ENCODE data around the gene LCLAT1.
"Not testable (repeated sequence)": the region's sequence is repeated elsewhere in the genome, so short reads cannot be mapped to it uniquely, and the experiment has no call there.

The LCLAT1 gene

DNA sequence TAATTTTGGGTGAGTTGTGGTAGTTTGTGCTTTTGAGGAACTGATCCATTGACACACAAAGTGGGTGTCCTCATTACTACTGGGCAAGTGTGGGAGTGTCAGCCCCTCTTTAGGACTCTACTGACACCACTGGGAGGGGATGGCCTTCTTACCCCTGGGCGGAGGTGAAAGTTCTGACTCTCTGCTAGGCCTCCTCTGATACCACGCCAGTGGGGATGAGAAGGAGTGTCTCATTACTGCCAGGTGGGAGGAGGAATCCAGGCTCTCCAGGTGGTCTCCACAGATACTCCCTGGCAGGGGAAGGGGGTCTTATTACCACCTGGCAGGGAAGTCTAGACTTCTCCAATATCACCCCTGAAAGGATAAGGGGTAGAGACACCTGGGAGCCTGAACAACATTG lies 9.1 kb downstream of the LCLAT1 start:
- DNase-seq = no peak

DNA sequence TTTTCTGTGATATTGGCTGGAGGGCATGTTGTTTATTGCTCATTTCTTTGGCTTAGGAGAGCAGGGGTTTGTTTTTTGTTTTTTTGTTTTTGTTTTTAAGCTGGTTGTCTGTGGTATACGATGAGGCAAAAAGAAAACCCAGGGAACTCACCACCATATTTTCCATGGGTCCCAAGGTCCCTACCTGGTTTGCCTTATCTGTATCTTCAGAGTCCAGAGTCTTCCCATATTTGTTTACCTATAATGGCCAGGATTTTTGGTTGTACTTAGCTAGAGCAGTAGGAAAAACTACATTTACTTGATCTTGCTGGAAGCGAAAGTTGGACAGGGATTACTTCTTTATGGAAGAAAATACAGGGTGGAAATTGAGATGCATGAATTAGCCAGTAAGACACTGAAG lies 9.5 kb downstream of the LCLAT1 start:
- DNase-seq = no peak

DNA sequence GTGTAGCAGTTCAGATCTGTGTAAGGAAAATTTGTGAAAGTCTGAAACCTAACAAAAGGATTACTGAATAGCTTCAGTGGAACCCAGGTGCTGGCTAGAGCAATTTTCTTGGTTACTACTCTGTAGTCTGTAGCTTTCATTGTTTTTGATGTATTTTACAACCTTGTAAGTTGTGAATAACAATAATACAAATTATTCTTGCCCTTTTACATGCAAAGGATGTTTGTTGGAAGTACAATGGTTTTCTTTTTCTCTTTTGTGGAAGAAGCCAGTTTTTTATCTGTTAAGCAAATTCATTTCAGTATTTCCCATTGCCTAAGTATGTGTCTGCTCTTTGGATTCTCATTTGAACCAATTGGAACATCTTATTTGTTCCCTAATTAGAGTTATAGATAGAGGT lies 10.2 kb downstream of the LCLAT1 start:
- DNase-seq = no peak

DNA sequence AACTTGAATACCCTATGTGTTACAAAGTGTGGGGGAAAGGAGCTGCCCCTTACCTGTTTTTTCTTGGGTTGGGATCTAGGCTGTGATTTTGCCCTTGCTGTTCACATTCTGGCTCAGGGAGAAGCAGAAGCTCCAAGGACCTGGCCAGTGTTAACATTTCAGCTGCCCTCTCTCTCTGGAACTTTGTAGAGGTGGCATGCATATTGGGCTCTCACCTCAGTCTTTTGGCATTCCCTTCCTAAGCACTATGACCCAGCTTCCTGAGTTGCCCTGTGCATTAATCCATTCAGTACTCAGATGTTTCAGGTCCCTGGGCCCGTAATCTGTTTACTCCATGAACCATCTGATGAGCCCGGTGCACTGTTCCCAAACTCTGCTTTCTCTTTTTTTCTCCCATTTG lies 12.1 kb downstream of the LCLAT1 start:
- no peak for DNase-seq

DNA sequence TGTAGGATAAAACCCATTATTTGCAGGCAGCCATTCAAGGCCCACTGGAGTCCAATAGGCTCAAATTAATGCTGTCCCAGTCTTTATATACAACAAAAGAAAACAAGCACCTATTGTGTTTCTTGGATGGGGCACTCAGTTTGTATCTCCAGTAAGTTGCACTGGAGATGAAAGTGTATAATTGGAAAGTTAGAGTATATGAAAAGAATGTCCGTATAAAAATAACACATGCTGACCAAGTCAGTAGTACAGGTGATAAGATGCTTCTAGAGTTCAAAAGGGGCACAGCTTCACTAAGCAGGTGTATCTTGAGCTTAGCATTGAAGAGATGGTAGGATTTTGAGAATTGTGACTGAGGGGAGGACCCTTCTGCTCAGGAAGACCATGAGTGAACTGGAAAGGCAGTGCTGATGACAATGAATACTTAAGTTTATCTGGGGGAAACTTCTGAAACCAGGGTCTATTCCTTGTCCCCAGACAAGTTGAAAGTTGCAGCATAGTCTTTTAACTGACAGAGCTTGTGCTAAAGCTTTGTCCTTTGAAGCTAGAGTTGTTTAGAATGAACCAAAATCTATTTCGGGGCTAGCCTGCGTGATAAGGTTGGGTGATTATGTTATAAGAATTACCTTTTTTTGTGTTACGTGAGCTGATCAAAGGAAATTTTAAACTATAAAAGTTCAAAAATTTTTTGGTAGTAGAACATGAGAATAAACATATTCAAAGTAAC lies 15.2 kb downstream of the LCLAT1 start:
- no peak for DNase-seq

DNA sequence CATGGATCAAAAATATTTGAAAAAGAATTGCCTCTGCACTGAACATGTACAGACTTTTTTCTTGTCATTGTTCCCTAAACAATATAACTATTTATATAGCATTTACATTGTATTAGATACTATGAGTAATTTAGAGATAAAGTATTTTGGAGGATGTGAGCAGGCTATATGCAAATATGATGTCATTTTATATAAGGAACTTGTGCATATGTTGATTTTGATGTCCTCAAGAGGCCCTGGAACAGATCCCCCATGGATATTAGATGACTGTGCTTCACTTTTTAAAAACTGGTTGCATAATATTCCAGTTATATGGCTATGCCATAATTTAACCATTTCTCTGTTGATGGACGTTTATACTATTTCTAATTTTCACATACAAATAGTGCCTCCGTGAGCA lies 16.5 kb downstream of the LCLAT1 start:
- DNase-seq = no peak

DNA sequence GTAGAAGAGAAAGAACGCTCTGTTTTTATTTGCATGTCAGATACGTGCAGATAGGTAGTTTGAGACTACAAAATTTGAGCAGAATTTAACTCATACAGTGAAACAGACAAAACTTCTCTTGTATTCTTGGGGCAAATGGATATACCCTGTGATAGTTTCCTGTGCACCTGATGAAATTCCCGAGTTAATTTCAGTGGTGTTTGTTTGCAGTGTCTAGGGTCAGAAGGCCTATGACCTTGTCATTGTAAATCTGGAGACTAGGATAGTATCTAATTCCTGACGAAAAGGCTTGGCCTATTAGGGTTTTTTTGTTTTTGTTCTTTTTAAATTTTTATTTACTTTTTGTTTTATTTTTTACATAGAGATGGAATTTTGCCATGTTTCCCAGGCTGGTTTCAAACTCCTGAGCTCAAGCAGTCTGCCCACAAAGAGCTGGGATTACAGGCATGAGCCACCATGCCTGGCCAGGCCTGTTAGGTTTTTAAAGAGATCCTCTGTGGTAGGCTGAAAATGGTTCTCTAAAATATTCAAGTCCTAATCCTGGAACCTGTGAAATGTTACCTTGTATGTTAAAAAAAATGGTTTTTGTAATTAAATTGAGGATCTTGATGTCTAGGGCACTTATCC lies 17.6 kb downstream of the LCLAT1 start:
- no peak for DNase-seq

DNA sequence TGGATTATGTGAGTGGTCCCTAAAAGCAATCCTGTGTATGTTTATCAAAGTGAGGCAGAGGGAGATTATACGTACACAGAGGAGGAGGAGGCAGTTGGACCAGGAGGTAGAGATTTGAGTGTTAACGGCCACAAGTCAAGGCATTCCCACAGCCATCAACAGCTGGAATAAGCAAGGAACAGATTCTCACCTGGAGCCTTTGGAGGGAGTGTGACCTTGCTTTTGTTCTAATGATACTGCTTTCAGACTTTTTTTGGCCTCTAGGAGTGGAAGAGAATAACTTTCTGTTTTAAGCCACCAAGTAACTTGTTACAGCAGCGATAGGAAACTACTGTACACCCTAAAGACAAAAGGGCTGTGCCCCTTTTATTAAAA lies 18.1 kb downstream of the LCLAT1 start:
- no peak for DNase-seq

DNA sequence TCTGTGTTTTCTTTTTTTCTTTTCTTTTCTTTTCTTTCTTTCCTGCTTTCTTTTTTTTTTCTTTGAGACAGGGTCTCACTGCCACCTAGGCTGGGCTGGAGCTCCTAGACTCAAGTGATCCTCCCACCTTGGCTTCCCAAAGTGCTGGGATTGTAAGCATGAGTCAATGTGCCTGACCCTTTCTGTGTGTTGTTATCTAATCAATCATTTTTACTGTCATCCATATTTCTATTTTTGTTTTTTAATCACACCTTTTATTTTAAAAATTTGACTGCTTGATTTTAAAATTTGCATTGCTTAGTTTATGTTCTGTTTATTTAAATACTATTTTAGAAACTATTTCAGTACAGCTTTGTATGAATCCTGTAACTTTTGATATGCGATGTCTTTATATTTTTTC lies 19.2 kb downstream of the LCLAT1 start:
- no peak for DNase-seq

DNA sequence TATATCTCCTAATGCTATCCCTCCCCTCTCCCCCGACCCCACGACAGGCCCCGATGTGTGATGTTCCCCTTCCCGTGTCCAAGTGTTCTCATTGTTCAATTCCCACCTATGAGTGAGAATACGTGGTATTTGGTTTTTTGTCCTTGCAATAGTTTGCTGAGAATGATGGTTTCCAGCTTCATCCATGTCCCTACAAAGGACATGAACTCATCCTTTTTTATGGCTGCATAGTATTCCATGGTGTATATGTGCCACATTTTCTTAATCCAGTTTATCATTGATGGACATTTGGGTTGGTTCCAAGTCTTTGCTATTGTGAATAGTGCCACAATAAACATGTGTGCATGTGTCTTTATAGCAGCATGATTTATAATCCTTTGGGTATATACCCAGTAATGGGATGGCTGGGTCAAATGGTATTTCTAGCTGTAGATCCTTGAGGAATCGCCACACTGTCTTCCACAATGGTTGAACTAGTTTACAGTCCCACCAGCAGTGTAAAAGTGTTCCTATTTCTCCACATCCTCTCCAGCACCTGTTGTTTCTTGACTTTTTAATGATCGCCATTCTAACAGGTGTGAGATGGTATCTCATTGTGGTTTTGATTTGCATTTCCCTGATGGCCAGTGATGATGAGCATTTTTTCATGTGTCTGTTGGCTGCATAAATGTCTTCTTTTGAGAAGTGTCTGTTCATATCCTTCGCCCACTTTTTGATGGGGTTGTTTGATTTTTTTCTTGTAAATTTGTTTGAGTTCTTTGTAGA lies 20.2 kb downstream of the LCLAT1 start:
- DNase-seq = not testable (repeated sequence)

DNA sequence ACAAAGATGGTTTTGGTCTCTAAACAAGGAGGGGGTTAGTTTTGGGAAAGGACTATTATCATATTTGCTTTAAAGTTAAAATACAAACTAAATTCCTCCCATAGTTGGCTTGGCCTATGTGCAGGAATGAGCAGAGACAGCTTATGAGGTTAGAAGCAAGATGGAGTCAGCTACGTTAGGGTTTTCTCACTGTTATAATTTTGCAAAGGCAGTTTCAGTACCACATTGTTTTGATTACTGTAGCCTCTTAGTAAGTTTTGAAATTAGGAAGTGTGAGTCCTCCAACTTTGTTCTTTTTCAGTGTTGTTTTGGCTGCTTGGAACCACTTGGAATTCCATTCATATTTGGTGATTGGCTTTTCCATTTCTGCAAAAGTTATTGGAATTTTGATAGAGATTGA lies 23.4 kb downstream of the LCLAT1 start:
- DNase-seq = no peak

DNA sequence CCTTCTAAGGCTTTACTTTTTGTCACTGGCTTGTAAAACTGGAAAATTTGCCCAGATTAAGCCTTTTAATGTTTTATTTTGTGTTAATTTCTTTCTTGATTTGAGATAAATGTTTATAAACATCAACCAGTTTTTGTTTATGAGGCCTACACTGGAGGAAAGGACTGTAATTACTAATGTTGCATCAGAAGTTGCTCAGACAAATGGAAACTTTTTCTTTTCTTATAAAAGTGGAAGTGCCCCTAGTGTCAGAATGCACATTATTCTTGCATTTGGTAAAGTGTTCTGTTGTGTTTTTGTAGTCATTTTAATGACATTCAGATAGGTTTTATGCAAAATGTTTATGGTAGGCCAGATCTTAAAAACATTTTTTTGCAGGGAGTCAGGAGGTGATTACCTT lies 25.3 kb downstream of the LCLAT1 start:
- DNase-seq = no peak

DNA sequence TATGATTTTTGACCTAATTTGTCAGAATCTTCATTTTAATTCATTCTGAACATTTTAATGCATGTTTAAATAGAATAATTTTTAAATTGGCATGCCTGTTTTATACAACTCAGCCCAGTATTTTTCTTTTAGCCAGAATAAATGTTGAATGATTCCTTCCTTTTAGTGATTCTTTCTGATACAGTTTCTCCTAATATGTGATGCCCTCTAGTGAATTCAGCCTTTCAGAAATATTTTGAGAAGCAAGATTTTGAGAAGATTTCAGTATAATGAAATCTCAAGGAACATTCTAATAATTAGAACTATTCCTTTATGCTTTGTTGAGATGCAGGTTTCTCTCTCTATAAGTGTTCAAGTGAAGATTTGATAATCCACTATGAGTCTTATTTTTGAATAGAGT lies 28.5 kb downstream of the LCLAT1 start:
- DNase-seq = no peak

DNA sequence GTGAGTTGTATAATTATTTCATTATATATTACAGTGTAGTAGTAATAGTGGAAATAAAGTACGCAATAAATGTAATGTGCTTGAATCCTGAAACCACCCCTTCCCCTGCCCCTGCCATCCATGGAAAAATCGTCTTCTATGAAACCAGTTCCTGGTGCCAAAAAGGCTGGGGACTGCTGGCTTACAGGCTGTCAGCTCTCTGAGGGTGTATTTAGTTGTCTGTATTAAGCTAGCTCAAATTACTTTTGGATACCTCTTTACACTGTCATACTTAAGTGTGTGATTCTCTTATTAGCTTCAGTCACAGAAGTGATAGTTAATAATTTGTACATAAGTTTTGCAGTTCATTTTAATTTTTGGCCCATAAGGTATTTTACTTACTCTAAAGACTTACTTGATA lies 29.6 kb downstream of the LCLAT1 start:
- no peak for DNase-seq

DNA sequence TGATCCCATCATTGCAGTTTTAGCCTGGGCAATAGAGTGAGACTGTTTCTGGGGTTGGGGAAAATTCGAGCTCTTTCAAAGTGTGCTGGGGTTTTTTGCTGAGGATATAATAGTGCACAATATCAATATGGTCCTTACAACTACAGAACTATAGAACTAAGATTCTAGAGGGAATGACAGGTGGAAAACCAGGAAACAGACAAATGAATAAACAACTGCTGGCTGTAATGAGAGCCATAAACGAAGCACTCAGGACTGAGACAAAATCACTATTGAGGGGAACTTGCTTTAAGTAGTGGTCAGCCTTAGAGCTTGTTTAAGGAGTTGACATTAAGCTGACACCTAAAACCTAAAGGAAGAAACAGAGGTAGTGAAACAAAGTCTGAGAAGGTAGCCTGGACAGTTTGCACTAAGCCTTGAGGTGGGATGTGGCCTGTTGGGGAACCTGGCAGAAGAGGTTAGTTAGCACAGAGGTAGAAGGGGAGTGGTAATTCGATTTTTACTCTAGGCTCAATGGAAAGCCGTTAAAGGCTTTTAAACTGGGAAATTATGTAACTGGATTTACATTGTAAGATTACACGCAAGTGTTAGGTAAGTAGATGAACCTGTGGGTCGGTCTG lies 33.8 kb downstream of the LCLAT1 start:
- no peak for DNase-seq

DNA sequence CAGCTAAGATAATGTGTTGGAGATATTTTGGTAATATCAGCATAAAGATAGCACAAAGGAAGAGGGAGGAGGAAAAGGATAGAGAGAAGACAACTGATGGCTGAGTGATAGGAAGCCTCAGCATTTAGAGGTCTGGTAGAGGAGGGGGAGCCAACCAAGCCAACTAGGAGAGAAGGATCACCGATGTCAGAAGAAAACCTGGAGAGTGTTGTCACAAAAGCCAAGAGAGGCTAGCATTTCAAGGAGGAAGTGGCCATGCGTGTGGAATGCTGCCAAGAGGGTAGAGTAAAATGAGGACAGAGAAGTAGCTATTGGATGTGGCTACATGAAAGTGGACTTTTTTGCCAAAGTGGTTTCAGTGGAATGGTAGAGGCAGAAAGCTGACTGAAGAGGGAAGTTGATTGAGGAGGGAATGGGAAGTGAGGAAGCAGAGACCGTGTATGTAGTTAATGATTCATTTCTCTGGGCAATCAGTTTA lies 34.3 kb downstream of the LCLAT1 start:
- no peak for DNase-seq

DNA sequence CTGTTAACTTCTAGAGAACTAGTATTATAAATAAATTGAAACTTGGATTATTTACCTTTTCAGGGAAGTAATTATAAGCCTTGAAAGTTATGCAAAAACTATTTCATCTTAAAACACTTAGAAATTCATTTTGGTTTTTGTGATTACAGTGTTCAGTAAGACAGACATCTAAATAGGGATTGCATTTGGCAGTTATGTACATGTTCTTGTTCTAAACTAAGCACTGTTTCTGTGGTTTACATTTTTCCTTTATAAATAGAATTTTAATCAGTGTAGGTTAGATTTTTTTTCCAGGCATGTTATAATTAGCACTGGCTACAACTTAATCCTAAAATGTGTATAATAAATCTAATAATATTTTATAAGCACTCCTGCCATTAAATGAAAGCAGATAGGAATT lies 35.0 kb downstream of the LCLAT1 start:
- DNase-seq = no peak

DNA sequence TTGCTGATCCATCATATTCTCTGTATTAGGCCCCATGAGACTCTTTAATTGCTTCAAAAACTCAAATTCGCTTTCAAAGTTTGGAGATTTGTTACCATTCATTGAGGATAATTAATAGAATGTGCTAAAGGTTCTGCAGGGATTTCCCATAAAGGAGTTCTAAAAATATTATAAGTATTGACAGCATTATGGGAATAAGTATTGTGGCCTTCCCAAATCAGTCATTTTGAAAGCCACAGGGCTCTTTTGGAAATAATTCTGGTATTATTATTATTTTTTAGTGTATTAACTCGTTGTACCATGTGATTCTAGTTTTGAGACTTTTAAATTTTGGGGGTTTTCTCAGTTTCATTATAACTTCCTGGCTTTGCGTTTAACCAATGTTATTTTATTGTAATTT lies 37.1 kb downstream of the LCLAT1 start:
- DNase-seq = no peak

DNA sequence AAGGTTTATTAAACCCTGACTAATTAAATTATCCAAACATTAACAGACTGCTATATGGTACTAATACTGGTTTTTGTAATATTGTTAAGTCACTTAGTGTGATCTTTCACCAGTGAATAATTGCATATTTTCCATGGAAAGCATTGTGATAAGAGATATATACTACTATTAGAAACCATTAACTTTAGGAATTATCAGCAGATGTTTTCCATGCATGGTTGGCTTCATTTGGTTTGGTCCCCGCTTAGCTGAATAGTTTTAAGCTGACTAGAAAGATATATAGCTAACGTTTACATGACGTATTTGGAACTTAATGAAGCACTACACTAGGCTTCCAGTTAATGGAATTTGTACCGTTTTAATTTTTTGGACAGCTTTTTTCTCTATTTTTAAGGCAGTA lies 37.9 kb downstream of the LCLAT1 start:
- DNase-seq = no peak

DNA sequence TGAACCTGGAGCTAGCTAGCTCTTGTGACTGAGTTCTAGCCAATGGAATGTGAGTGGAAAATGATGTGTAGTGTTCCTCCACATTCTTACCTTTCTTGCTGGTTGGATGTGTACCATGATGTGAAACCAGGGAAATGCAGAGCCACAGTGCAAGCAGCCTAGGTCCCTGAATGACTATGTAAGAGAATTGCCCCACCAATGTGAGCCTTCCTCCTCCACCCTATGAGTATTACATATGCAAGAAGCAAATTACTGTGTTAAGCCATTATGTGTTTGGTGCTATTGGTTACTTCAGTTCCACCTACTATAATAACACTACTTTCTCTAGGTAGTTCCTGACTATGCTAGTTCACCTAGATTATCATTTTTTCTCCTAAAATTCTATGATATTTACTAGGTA lies 39.6 kb downstream of the LCLAT1 start:
- DNase-seq = no peak

DNA sequence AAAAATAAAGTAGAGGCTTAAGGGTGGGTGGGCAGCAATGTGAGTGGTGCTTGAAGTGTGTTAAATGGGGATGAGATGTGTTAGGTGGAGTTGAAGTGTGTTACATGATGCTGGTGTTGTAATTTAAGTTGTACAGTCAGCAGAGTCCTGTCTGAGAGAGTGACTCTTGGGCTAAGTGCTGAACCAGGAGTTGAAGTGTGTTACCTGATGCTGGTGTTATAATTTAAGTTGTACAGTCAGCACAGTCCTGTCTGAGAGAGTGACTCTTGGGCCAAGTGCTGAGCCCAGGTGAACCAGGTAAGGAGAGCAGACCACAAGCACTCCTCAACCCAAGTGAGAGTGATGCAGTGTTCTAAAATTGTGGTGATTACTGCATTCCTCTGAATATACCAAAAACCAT lies 40.6 kb downstream of the LCLAT1 start:
- DNase-seq = no peak

DNA sequence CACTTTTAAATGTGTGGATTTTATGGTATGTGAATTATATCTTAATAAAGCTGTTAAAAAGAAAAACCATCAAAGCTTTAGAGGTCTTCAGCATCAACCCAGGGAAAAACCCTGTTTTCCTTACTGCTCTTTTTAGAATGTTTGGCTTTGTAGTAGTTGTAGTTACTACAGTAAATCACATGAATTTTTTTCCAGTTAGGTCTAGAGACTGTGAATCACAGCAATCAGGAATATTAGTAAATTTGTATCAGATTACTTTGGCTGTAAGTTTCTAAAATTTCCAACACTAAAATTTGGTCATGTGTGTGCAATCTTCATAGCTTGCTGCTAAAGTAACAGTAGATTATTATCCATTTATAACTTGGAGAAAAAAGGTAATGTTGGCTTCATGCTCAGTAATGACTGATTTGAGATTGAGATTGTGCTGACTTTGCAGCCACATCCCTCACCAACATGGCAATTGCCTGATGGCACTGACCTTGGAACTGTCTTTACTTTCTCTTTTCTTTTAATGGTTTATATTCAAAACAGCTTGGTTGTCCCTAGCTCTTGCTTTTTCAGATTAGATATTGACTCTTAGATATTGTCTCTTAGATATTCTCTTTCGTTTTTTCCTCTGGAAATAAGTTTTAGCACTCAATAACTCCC lies 41.1 kb downstream of the LCLAT1 start:
- no peak for DNase-seq

DNA sequence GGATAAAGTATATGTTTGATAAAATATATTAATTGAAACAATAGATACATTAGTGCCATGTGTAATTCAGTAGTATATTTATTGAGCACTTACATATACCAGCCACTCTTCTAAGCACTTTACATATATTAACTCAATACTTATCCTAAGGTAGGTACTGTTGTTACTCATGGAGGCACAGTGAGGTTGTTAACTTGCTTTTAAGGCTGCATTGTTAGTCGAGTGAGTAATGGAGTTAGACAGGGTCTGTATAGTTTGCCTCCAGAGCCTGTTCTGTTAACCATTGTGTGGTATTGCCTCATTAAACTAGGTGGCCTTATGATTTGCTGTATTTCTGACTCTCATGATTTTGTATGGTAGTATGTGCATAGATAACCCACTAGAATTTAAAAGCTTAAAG lies 44.2 kb downstream of the LCLAT1 start:
- no peak for DNase-seq

Measured in stimulated activated CD8-positive, alpha-beta memory T cell treated with anti-CD3 and anti-CD28 coated beads, Interleukin-4, amount 100 ng/mL, for 48 hours (primary cell).